ENCODE data around the gene CAND1. TPM values are rescaled to one million over a fixed set of nuclear protein-coding genes. Genes with fewer than 3 reads are reported as not detected.

The CAND1 gene
- polyA plus RNA-seq, 1 donor = 122 TPM

DNA sequence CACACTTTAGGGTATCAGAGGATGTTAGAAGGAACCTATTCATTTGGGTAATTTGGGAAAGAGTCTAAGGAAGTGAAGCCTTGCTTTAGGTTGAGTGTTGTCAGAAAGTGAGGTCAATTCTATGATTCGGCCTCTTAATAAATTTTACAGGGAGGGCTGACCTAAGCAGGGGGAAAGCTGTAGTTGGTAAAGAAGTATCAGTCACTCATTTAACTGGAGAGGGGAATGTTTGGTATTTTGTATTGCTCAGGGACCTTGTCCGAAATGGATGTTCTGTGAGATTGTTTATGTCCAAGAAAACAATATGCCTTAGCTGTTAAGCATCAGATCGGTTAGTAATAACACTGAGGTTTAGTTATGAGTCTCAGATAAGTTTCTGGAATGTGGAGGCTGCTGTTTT is 7.3 kb downstream of the CAND1 start:
- Histone ChIP-seq H3K27me3 (ENCODE audit: control insufficient read depth, insufficient read depth, low read length) (no peaks in the 10 kb centered on the region), H3K9me3 (ENCODE audit: control insufficient read depth, low read depth, low read length) (no peaks in the 10 kb centered on the region), H3K36me3 (ENCODE audit: control insufficient read depth, insufficient read depth, low read length) (peaks cover 4% of the 10 kb centered on the region), H3K27ac (ENCODE audit: low read length) (no peak overlapping the region), H3K4me1 (ENCODE audit: control insufficient read depth, insufficient read depth, low read length) (peaks cover 13% of the 10 kb centered on the region), H3K4me3 (ENCODE audit: low read length) (no peak overlapping the region)
- 100% methylated on average over 1 of the region's 3 CpGs for WGBS (ENCODE audit: insufficient coverage, low lambda C conversion rate)
- DNase-seq = no peak

DNA sequence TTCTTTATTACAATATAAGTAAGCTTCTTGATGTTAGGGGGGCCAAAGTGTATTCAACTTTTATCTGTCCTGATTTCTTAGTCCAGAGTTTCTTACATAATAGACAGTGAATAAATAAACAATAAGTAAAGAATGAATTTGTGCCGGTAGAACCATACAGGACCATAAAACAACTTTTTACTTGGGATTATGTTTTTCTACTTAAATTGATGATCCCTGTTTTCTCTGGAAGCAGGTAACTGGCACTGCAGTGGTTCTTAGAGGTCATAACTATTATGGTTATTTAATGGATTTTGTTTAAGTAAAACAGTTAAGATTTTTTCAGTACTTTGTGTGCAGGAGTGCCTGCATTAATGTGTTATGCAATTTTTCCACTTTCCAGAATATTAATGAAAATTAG is 10.5 kb downstream of the CAND1 start:
- H3K4me3 ChIP-seq (ENCODE audit: low read length) = no peak overlapping the region
- no peaks in the 10 kb centered on the region for H3K27me3 ChIP-seq (ENCODE audit: control insufficient read depth, insufficient read depth, low read length)
- no peaks in the 10 kb centered on the region for H3K9me3 ChIP-seq (ENCODE audit: control insufficient read depth, low read depth, low read length)
- DNase-seq = no peak
- H3K27ac ChIP-seq (ENCODE audit: low read length) = no peak overlapping the region
- no CpG with 5 or more reads among the region's 1 CpG for WGBS (ENCODE audit: insufficient coverage, low lambda C conversion rate)
- peaks cover 13% of the 10 kb centered on the region for H3K36me3 ChIP-seq (ENCODE audit: control insufficient read depth, insufficient read depth, low read length)
- H3K4me1 ChIP-seq (ENCODE audit: control insufficient read depth, insufficient read depth, low read length) = peaks cover 3% of the 10 kb centered on the region

DNA sequence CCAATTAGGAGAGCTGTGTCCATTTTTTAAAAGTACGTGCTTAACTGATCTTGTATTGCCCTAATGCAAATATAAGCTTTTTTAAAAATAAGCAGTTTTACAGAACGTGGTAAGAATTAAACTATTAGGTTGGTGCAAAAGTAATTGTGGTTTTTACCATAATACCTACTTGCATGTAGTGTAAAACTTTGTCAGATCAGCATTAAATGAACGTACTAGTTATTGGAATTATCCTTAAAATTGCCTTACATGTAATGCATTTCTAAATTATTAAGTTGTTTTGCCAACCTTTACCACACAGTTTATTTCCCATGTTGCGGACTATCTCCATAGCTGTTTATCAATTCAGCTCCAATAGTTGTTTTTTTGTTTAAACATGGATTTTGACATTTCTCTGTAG is 10.9 kb downstream of the CAND1 start:
- peaks cover 14% of the 10 kb centered on the region for H3K36me3 ChIP-seq (ENCODE audit: control insufficient read depth, insufficient read depth, low read length)
- H3K4me3 ChIP-seq (ENCODE audit: low read length) = no peak overlapping the region
- H3K27ac ChIP-seq (ENCODE audit: low read length) = no peak overlapping the region
- no peaks in the 10 kb centered on the region for H3K27me3 ChIP-seq (ENCODE audit: control insufficient read depth, insufficient read depth, low read length)
- H3K9me3 ChIP-seq (ENCODE audit: control insufficient read depth, low read depth, low read length) = no peaks in the 10 kb centered on the region
- WGBS (ENCODE audit: insufficient coverage, low lambda C conversion rate) = 61% methylated on average over 3 of the region's 4 CpGs
- peaks cover 3% of the 10 kb centered on the region for H3K4me1 ChIP-seq (ENCODE audit: control insufficient read depth, insufficient read depth, low read length)
- no peak for DNase-seq

DNA sequence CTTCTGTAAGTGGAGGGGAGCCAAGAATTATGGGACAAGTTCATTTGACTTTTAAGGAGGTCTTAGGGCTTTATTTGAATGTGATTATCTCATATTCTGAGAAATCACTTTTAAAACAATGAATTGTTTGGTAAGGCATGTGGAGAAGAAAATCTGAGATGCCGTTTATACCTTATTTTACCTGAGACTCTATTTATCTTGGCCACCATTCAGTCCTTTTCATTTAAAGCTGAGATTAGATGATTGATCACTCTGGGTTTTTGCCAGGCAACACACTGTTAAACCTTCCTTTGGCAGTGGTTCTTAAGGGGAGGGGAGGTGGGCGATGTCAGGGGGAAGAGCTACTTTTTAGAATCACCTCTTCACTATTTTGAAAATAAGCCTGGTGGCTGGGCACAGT is 11.4 kb downstream of the CAND1 start:
- Histone ChIP-seq H3K4me3 (ENCODE audit: low read length) (no peak overlapping the region), H3K9me3 (ENCODE audit: control insufficient read depth, low read depth, low read length) (no peaks in the 10 kb centered on the region), H3K27ac (ENCODE audit: low read length) (no peak overlapping the region), H3K4me1 (ENCODE audit: control insufficient read depth, insufficient read depth, low read length) (peaks cover under 1% of the 10 kb centered on the region), H3K27me3 (ENCODE audit: control insufficient read depth, insufficient read depth, low read length) (no peaks in the 10 kb centered on the region), H3K36me3 (ENCODE audit: control insufficient read depth, insufficient read depth, low read length) (peaks cover 11% of the 10 kb centered on the region)
- no CpG with 5 or more reads among the region's 2 CpGs for WGBS (ENCODE audit: insufficient coverage, low lambda C conversion rate)
- no peak for DNase-seq

DNA sequence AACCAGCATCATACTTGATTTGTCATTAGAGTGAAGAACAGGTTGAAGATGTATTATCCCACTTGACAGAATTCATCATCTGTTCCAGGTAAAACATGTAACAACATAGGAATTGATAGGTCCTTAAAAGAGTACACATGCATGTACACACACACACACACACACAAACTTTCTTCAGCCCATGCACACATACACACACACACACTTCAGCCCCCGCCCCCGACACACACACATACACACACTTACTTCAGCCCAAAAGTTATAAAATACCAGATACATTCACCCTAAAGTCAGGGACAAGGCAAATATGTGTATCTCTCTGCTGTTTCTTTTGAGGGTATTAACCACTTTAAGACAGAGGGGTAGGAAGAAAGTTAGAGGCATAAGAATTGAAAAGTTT is 15.4 kb downstream of the CAND1 start:
- no peak for DNase-seq
- peaks cover 14% of the 10 kb centered on the region for H3K36me3 ChIP-seq (ENCODE audit: control insufficient read depth, insufficient read depth, low read length)
- H3K9me3 ChIP-seq (ENCODE audit: control insufficient read depth, low read depth, low read length) = no peaks in the 10 kb centered on the region
- no peaks in the 10 kb centered on the region for H3K4me1 ChIP-seq (ENCODE audit: control insufficient read depth, insufficient read depth, low read length)
- H3K4me3 ChIP-seq (ENCODE audit: low read length) = no peak overlapping the region
- no peaks in the 10 kb centered on the region for H3K27me3 ChIP-seq (ENCODE audit: control insufficient read depth, insufficient read depth, low read length)
- H3K27ac ChIP-seq (ENCODE audit: low read length) = no peak overlapping the region
- WGBS (ENCODE audit: insufficient coverage, low lambda C conversion rate) = no CpG with 5 or more reads among the region's 2 CpGs

DNA sequence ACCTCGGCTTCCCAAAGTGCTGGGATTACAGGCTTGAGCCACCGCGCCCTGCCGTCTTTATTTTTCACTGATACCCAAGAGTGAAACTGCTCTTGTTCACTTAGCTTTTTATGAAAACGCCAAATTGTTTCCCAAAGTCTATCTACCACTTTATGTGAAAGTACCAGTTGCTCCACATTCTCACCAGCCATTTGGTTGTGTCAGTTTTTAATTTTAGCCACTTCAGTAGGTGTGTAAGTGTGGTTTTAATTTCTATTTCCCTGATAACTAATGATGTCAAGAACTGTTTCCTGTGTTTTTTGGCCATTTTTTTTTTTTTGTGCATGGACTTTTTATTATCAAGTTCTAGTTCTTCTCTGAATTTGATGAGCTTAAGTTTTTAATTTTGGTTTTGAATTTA is 17.1 kb downstream of the CAND1 start:
- H3K27me3 ChIP-seq (ENCODE audit: control insufficient read depth, insufficient read depth, low read length) = no peaks in the 10 kb centered on the region
- H3K36me3 ChIP-seq (ENCODE audit: control insufficient read depth, insufficient read depth, low read length) = peaks cover 23% of the 10 kb centered on the region
- WGBS (ENCODE audit: insufficient coverage, low lambda C conversion rate) = 81% methylated on average over 4 of the region's 5 CpGs
- H3K9me3 ChIP-seq (ENCODE audit: control insufficient read depth, low read depth, low read length) = no peaks in the 10 kb centered on the region
- DNase-seq = no peak
- no peak overlapping the region for H3K4me3 ChIP-seq (ENCODE audit: low read length)
- no peak overlapping the region for H3K27ac ChIP-seq (ENCODE audit: low read length)
- H3K4me1 ChIP-seq (ENCODE audit: control insufficient read depth, insufficient read depth, low read length) = no peaks in the 10 kb centered on the region

DNA sequence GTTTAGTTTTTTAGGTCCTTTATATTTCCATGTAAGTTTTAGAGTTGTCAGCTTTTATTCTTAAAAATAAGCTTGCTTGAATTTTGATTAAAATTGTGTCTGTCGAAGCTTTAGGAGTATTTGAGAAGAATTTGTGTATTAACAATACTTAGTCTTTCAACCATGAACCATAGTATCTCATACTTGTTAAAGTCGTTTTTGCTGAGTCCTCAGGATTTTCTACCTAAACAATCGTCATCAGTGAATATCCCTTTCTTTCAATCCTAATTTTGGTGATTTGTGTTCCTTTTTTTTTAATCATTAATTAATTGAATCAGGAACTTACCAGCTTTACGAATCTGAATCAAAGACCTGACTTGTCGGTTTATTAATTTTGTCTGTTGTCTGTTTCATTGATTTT is 18.2 kb downstream of the CAND1 start:
- WGBS (ENCODE audit: insufficient coverage, low lambda C conversion rate) = 86% methylated on average over 4 of the region's 5 CpGs
- Histone ChIP-seq H3K27ac (ENCODE audit: low read length) (no peak overlapping the region), H3K9me3 (ENCODE audit: control insufficient read depth, low read depth, low read length) (no peaks in the 10 kb centered on the region), H3K4me3 (ENCODE audit: low read length) (no peak overlapping the region), H3K4me1 (ENCODE audit: control insufficient read depth, insufficient read depth, low read length) (no peaks in the 10 kb centered on the region), H3K36me3 (ENCODE audit: control insufficient read depth, insufficient read depth, low read length) (peaks cover 21% of the 10 kb centered on the region), H3K27me3 (ENCODE audit: control insufficient read depth, insufficient read depth, low read length) (no peaks in the 10 kb centered on the region)
- no peak for DNase-seq

DNA sequence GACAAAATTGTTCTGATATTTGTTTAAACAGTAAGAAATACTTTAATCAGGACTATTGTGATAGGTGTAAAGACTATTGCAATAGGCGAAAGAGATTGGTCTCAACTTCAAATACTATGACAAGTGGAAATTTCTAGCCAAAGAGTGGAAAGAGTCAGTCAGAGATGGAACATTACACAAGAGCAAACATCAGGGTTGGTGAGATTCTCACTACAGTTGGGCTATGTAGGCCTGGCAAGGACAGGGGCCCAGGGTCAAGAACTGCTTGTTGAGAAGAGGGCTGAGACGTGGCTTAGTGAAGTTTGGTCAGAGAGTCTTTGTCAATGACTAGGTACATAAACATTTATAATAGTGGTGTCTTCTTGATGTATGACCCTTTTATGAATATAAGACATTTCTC is 19.4 kb downstream of the CAND1 start:
- Histone ChIP-seq H3K27me3 (ENCODE audit: control insufficient read depth, insufficient read depth, low read length) (no peaks in the 10 kb centered on the region), H3K4me1 (ENCODE audit: control insufficient read depth, insufficient read depth, low read length) (no peaks in the 10 kb centered on the region), H3K36me3 (ENCODE audit: control insufficient read depth, insufficient read depth, low read length) (peaks cover 19% of the 10 kb centered on the region), H3K27ac (ENCODE audit: low read length) (no peak overlapping the region), H3K9me3 (ENCODE audit: control insufficient read depth, low read depth, low read length) (no peaks in the 10 kb centered on the region), H3K4me3 (ENCODE audit: low read length) (no peak overlapping the region)
- no peak for DNase-seq
- WGBS (ENCODE audit: insufficient coverage, low lambda C conversion rate) = no CpG with 5 or more reads among the region's 2 CpGs

DNA sequence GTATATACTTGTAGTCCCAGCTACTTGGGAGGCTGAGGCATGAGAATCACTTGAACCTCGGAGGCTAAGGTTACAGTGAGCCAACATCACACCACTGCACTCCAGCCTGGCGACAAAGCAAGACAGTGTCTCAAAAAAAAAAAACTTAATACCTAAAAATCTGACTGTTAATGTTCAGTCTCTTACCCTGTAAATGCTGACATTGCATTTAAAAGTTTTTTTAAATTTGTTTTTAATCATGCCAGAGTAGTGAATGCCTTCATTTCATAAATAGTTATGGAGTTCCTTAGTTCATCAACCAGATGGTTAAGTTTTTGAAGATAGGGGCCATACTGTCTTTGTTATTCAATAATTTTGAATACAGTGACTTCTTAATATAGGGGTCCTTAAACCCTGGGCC is 21.2 kb downstream of the CAND1 start:
- Histone ChIP-seq H3K27ac (ENCODE audit: low read length) (no peak overlapping the region), H3K27me3 (ENCODE audit: control insufficient read depth, insufficient read depth, low read length) (no peaks in the 10 kb centered on the region), H3K4me1 (ENCODE audit: control insufficient read depth, insufficient read depth, low read length) (no peaks in the 10 kb centered on the region), H3K4me3 (ENCODE audit: low read length) (no peak overlapping the region), H3K36me3 (ENCODE audit: control insufficient read depth, insufficient read depth, low read length) (peaks cover 17% of the 10 kb centered on the region), H3K9me3 (ENCODE audit: control insufficient read depth, low read depth, low read length) (no peaks in the 10 kb centered on the region)
- no CpG with 5 or more reads among the region's 2 CpGs for WGBS (ENCODE audit: insufficient coverage, low lambda C conversion rate)
- DNase-seq = no peak

DNA sequence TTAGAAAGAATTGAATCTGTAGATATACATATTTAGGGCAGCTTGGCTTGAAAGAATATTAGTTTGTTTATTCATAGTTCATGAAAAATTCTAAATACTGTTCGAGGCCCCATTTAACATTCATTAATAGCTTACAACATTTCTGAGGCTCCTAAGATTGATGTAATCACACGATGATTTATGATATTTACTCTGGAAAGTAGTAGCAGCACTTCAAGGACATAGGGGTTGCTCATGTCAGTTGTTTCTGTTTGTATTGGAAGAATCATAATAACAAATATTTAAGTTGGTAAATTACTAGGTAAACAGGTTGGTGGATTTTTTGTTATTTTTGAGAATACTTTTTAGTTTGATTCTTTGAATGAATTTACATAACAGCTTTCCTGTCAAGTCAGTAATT is 30.4 kb downstream of the CAND1 start:
- no CpG with 5 or more reads among the region's 2 CpGs for WGBS (ENCODE audit: insufficient coverage, low lambda C conversion rate)
- H3K27me3 ChIP-seq (ENCODE audit: control insufficient read depth, insufficient read depth, low read length) = no peaks in the 10 kb centered on the region
- no peak for DNase-seq
- H3K9me3 ChIP-seq (ENCODE audit: control insufficient read depth, low read depth, low read length) = no peaks in the 10 kb centered on the region
- no peaks in the 10 kb centered on the region for H3K4me1 ChIP-seq (ENCODE audit: control insufficient read depth, insufficient read depth, low read length)
- H3K27ac ChIP-seq (ENCODE audit: low read length) = no peak overlapping the region
- peaks cover 23% of the 10 kb centered on the region for H3K36me3 ChIP-seq (ENCODE audit: control insufficient read depth, insufficient read depth, low read length)
- no peak overlapping the region for H3K4me3 ChIP-seq (ENCODE audit: low read length)

DNA sequence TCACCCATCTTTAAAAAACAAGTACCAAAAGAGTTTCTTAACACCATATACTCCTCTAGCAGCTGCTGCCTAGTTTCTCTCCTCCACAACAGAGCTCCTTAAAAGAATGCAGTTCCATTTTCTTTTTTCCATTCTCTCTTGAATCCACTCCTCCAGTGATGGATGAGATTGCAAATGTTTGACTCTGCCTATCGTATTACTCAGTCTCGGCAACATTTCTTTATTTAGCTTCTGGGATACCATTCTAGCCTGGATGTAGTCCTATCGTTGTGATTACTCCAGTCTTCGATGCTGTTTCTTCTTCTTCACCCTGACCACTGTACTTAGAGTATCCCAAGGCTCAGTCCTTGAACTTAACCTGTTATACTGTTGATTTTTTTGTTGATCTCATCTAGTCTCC is 30.8 kb downstream of the CAND1 start:
- H3K4me1 ChIP-seq (ENCODE audit: control insufficient read depth, insufficient read depth, low read length) = no peaks in the 10 kb centered on the region
- H3K9me3 ChIP-seq (ENCODE audit: control insufficient read depth, low read depth, low read length) = no peaks in the 10 kb centered on the region
- no peaks in the 10 kb centered on the region for H3K27me3 ChIP-seq (ENCODE audit: control insufficient read depth, insufficient read depth, low read length)
- H3K4me3 ChIP-seq (ENCODE audit: low read length) = no peak overlapping the region
- H3K36me3 ChIP-seq (ENCODE audit: control insufficient read depth, insufficient read depth, low read length) = peaks cover 24% of the 10 kb centered on the region
- DNase-seq = no peak
- no peak overlapping the region for H3K27ac ChIP-seq (ENCODE audit: low read length)
- WGBS (ENCODE audit: insufficient coverage, low lambda C conversion rate) = 80% methylated on average over 1 of the region's 4 CpGs
